OCI-LY1 (cell line): Measurements from ENCODE around the gene FAM83G.

Experiments
- CTCF ChIP-seq: fragments of 200-600 bp; sonication (generic), shearing (Covaris generic); IDR thresholded peaks from 2 replicates; pipeline ENCODE4 v1.5.1; 2017; ENCODE audit warnings: mild to moderate bottlenecking, antibody characterized with exemption, low read length, moderate library complexity, mixed read lengths
- EZH2 ChIP-seq: fragments of 200-600 bp; sonication (generic), shearing (Covaris generic); IDR thresholded peaks from 2 replicates; pipeline ENCODE4 v1.8.0; 2017; ENCODE audit warnings: borderline replicate concordance, mixed run types, mild to moderate bottlenecking, antibody characterized with exemption, low read length, moderate library complexity, mixed read lengths

DNA sequence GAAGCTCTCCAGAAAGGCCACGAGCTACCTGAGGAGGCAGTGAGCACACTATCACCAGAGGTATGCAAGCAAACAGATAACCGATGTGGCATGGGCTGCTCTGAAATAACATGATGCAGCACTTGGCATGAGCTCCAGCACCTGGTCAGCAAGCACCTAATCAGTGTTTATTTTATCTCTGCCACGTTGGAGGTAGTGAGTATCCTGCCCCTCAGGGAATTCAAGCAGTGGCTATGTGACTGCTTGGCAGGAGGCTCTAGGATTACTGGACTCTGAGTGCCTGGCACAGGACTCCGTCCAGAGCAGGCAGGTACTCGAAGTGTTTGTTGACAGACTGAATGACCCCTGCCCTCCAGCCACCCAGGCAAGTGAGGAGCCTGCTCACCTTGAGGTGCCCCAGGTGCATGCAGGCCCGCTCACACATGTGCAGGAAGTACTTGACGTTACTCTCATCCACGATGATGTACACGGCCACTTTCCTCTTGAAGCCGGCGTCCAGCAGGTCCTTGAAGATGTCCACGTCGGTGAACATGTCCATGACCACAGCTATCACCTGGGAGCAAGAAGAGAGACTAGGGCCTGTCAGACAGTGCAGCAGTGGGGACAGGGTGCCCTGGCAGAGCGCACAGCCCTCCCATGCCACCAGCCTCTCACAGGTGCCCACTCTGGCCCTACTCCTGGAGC, 16.6 kb downstream of the FAM83G start:
- TF ChIP-seq CTCF (no peak), EZH2 (no peak)
